Activated CD4-positive, alpha-beta T cell treated with anti-CD3 and anti-CD28 coated beads for 36 hours (primary cell): ENCODE measurements around the gene SORBS2. TPM values are rescaled to one million over a fixed set of nuclear protein-coding genes. Genes with fewer than 3 reads are reported as not detected.

Experiments
- ATAC-seq: fragments of 200-7000 bp; cut with Tn5 transposase; one replicate; pipeline ENCODE4 v1.10.0; 2021; ENCODE audit warnings: mild to moderate bottlenecking, moderate library complexity
- CTCF ChIA-PET: fragments of 350-600 bp; sonication (Branson Sonifier 250); formaldehyde crosslinking; loops from one replicate; lab custom pipeline; 2021; ENCODE audit warnings: antibody characterized with exemption; lab: Charles Lee
- POLR2A ChIA-PET: fragments of 350-600 bp; sonication (Branson Sonifier 250); formaldehyde crosslinking; loops from one replicate; lab custom pipeline; 2021; ENCODE audit warnings: antibody characterized with exemption, inconsistent platforms; lab: Charles Lee
- DNase-seq: peaks from one replicate; pipeline ENCODE4 v3.0.0-alpha.2; 2020
- H3K27ac Mint-ChIP-seq: one replicate; pipeline ENCODE4 v1.8.0; 2021; ENCODE audit warnings: mixed read lengths
- H3K27me3 Mint-ChIP-seq: one replicate; pipeline ENCODE4 v1.8.0; 2021; ENCODE audit warnings: mixed read lengths
- H3K36me3 Mint-ChIP-seq: one replicate; pipeline ENCODE4 v1.8.0; 2021; ENCODE audit warnings: low read depth, mixed read lengths
- H3K4me1 Mint-ChIP-seq: one replicate; pipeline ENCODE4 v1.8.0; 2021; ENCODE audit warnings: mixed read lengths
- H3K4me3 Mint-ChIP-seq: one replicate; pipeline ENCODE4 v1.8.0; 2021; ENCODE audit warnings: mild to moderate bottlenecking, moderate library complexity, mixed read lengths
- H3K9me3 Mint-ChIP-seq: one replicate; pipeline ENCODE4 v1.8.0; 2021; ENCODE audit warnings: low read depth, mixed read lengths
- intact Hi-C, 2 experiments: fragments of 100-400 bp; cut with DNase I in 1 of 2; cut with micrococcal nuclease in 1 of 2; formaldehyde crosslinking; loops; one replicate each; pipeline versions ENCODE4 v1.14.2 to v1.15.1; 2022 to 2024; cut with DNase I, micrococcal nuclease
- total RNA-seq, 2 experiments: library from RNA; stranded (reverse); gene quantifications; one replicate each; pipeline ENCODE4 v1.2.3, GENCODE V29; 2021

Gene SORBS2
- total RNA-seq, 2 experiments from 2014 or later: not detected

GRCh38 chr4:185796176-185796575 lies 15.8 kb downstream of the SORBS2 start:
- no peak overlapping the region for H3K4me3 Mint-ChIP-seq
- ChIA-PET POLR2A (no interaction called here), CTCF (no interaction called here)
- intact Hi-C loops: no loop called here
- H3K27me3 Mint-ChIP-seq: peaks cover 4% of the 10 kb centered on the region
- no peaks in the 10 kb centered on the region for H3K36me3 Mint-ChIP-seq
- no peaks in the 10 kb centered on the region for H3K4me1 Mint-ChIP-seq
- DNase-seq (no peak), ATAC-seq (no peak)
- no peak overlapping the region for H3K27ac Mint-ChIP-seq
- H3K9me3 Mint-ChIP-seq: no peaks in the 10 kb centered on the region

DNA sequence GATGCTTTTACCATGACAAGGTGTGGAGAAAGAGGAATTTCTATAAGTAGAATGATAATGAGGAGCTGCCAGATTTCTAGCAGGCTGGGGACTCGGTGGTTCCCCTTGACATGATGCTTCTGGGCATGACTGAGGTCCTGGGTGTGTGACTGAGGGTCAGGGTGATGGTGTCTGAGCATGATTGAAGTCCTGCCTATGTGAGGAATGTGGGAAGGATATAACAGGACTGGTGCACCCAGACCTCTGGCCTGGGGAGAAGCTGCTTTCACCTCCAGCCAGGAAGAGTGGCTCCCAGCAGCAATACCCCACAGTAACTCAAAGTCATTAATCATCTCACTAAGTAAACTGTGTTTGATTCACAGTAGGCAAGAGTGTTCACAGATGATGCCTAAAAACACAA lies 17.4 kb downstream of the SORBS2 start:
- no peak for DNase-seq
- Mint-ChIP-seq H3K27me3 (peaks cover 7% of the 10 kb centered on the region), H3K4me3 (no peak overlapping the region), H3K4me1 (no peaks in the 10 kb centered on the region), H3K27ac (no peak overlapping the region), H3K36me3 (no peaks in the 10 kb centered on the region), H3K9me3 (no peaks in the 10 kb centered on the region)
- ATAC-seq: no peak
- intact Hi-C loops: no loop called here
- ChIA-PET POLR2A (no interaction called here), CTCF (no interaction called here)

DNA sequence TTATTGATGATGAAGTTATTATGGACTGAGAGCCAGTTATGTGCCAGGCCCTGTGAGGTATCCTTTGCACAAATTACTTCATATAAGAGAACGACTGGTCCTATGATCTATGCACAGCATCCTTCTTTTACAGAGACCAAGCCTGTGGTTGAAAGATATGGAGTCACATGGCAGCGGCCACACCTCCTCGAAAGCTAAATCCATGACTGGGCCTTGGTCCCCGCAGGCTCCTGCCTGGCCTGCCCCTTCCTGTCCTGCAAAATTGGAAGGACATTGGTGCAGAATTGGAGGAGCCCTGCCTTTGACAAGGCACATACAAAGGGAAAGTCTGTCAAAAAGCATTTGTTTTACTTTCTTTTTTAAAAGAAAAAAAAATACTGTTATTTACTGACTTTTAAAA lies 18.3 kb downstream of the SORBS2 start:
- Mint-ChIP-seq H3K36me3 (no peaks in the 10 kb centered on the region), H3K9me3 (no peaks in the 10 kb centered on the region), H3K27ac (no peak overlapping the region), H3K4me1 (no peaks in the 10 kb centered on the region), H3K4me3 (no peak overlapping the region), H3K27me3 (peaks cover 7% of the 10 kb centered on the region)
- DNase-seq: no peak
- POLR2A ChIA-PET: no interaction called here
- CTCF ChIA-PET: no interaction called here
- no peak for ATAC-seq
- intact Hi-C loops: no loop called here

DNA sequence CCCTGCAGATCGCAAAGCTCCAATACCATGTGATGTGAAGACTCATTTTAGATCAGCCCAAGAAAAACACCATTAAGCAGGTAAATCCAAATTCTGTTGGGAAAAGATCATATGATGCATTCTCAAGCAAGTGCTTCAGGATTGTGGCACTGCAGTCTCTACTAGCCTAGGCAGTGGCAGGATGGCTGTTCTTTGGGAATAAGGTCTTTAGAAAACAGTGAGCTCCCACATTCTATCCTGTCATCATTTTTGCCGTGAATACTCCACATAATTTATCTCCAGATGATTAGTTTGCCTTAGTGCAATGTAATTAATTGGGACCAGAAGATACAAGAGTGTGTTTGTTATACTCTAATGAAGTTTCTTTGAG lies 18.9 kb downstream of the SORBS2 start:
- no peaks in the 10 kb centered on the region for H3K36me3 Mint-ChIP-seq
- DNase-seq (no peak), ATAC-seq (no peak)
- peaks cover 1% of the 10 kb centered on the region for H3K4me1 Mint-ChIP-seq
- no peak overlapping the region for H3K4me3 Mint-ChIP-seq
- ChIA-PET POLR2A (no interaction called here), CTCF (no interaction called here)
- no peak overlapping the region for H3K27ac Mint-ChIP-seq
- H3K27me3 Mint-ChIP-seq: peaks cover 7% of the 10 kb centered on the region
- H3K9me3 Mint-ChIP-seq: no peaks in the 10 kb centered on the region
- intact Hi-C loops: no loop called here

GRCh38 chr4:185792384-185793115 lies 19.4 kb downstream of the SORBS2 start:
- H3K27ac Mint-ChIP-seq: no peak overlapping the region
- DNase-seq: no peak
- H3K36me3 Mint-ChIP-seq: no peaks in the 10 kb centered on the region
- POLR2A ChIA-PET: no interaction called here
- CTCF ChIA-PET: no interaction called here
- H3K4me1 Mint-ChIP-seq: peaks cover 3% of the 10 kb centered on the region
- H3K4me3 Mint-ChIP-seq: no peak overlapping the region
- intact Hi-C loops: no loop called here
- H3K27me3 Mint-ChIP-seq: peaks cover 7% of the 10 kb centered on the region
- H3K9me3 Mint-ChIP-seq: no peaks in the 10 kb centered on the region
- ATAC-seq: no peak

- POLR2A ChIA-PET: no interaction called here
Measured at GRCh38 chr4:185787926-185788679, 23.9 kb downstream of the SORBS2 start.

DNA sequence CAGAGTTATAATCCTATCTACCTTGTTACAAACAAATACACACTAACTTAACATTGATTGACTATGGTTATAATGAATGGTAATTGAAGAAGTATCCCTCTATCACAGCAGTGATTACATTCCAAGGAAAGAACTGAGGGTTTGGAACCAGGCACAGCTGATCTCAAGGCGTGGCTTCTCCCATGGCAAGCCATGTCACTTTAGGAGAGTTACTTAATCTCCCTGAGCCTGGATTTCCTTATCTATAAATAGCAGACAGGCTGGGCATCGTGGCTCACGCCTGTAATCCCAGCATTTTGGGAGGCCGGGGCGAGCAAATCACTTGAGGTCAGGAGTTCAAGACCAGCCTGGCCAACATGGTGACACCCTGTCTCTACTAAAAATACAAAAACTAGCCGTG lies 25.6 kb downstream of the SORBS2 start:
- Mint-ChIP-seq H3K36me3 (no peaks in the 10 kb centered on the region), H3K4me1 (peaks cover 3% of the 10 kb centered on the region), H3K27ac (no peak overlapping the region), H3K9me3 (no peaks in the 10 kb centered on the region), H3K27me3 (peaks cover 5% of the 10 kb centered on the region), H3K4me3 (no peak overlapping the region)
- intact Hi-C loops: no loop called here
- ATAC-seq (no peak), DNase-seq (no peak)
- ChIA-PET CTCF (no interaction called here), POLR2A (no interaction called here)

More at GRCh38 chr4:185787926-185788679, 23.9 kb downstream of the SORBS2 start:
- Mint-ChIP-seq H3K36me3 (no peaks in the 10 kb centered on the region), H3K27ac (no peak overlapping the region), H3K4me1 (peaks cover 3% of the 10 kb centered on the region), H3K4me3 (no peak overlapping the region), H3K27me3 (peaks cover 7% of the 10 kb centered on the region), H3K9me3 (no peaks in the 10 kb centered on the region)
- intact Hi-C loops: no loop called here
- CTCF ChIA-PET: interaction anchor here (0.7 to 1.5 kb wide), 2 partner anchors 15 to 40 kb away, joined by 3 read pairs; no protein-coding TSS in a partner anchor
- DNase-seq (no peak), ATAC-seq (no peak)

DNA sequence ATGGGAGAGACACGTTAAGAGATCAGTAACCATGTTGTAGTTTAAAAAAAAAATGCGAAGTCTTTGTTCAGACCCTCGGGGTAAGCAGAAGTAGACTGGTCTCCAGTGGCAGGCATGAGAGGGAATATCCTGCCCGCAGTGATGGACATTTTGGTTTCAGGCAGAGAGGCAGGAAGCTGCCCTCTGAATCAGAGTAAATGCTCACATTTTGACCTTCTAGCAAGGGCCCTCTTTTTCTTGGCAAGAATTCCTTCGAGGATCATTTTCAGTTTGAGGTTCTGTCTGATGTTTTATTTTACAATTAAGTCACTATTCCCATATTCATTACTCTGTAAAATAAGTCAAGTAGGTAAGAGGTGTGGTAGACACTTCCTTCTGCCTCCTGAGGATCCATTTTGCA lies 28.4 kb downstream of the SORBS2 start:
- Mint-ChIP-seq H3K4me1 (peaks cover 3% of the 10 kb centered on the region), H3K9me3 (no peaks in the 10 kb centered on the region), H3K27me3 (peaks cover 2% of the 10 kb centered on the region), H3K4me3 (no peak overlapping the region), H3K36me3 (no peaks in the 10 kb centered on the region), H3K27ac (no peak overlapping the region)
- ATAC-seq (no peak), DNase-seq (no peak)
- POLR2A ChIA-PET: no interaction called here
- intact Hi-C loops: no loop called here
- CTCF ChIA-PET: no interaction called here

- Mint-ChIP-seq H3K27me3 (peaks cover 2% of the 10 kb centered on the region), H3K4me3 (no peak overlapping the region), H3K36me3 (no peaks in the 10 kb centered on the region), H3K4me1 (no peaks in the 10 kb centered on the region), H3K27ac (no peak overlapping the region), H3K9me3 (no peaks in the 10 kb centered on the region)
- intact Hi-C loops: no loop called here
- ATAC-seq (no peak), DNase-seq (no peak)
- ChIA-PET CTCF (no interaction called here), POLR2A (no interaction called here)
Measured at GRCh38 chr4:185782523-185782922, 29.5 kb downstream of the SORBS2 start.

DNA sequence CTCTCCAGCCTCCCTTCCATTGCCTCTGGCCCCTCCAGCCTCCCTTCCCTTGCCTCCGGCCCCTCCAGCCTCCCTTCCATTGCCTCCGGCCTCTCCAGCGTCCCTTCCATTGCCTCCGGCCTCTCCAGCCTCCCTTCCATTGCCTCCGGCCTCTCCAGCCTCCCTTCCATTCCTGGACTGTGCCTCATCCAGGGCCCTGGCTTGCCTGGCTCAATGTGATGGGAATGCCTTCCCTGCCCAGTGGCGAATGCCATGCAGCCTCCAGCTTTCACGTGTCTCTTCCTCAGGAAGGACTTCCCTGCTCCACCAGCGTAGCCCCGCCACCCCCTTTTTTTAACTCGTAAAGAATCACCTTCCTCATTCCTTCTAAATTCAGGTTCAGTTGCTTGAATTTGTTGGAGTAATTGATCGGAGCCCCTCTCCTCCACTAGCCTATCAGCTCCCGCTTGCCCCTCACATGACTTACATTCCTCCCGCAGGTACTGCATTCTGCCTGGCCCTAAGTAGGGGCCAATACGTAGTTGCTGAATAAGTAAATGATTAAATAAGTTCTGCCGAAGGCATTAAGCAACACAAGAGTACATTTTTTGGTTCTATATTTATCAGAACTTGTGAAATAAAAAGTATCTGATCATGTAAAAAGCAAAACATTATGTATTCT lies 30.3 kb downstream of the SORBS2 start:
- no peaks in the 10 kb centered on the region for H3K9me3 Mint-ChIP-seq

DNA sequence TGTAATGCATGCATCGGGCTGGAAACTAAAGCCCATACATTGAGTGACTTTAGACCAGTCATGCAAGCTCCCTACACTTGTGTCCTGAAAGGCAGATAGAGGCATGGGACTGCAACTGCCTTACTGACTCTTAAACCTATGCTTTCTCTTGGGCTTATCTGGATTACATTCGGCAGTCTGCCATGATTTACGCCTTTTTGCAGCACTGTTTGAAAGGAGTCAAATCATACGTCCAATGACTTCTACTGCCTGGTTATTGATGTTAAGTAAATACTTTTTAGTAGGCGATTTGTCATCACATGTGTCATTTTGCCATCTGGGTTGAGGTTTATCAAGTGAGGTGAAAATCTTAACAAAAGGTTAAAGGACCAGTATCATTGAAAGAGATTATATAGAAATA lies 31.5 kb downstream of the SORBS2 start:
- CTCF ChIA-PET: interaction anchor here (0.6 kb wide), 1 partner anchor 37 kb away, joined by 3 read pairs; no protein-coding TSS in a partner anchor
- Mint-ChIP-seq H3K4me1 (no peaks in the 10 kb centered on the region), H3K27me3 (no peaks in the 10 kb centered on the region), H3K36me3 (no peaks in the 10 kb centered on the region), H3K4me3 (no peak overlapping the region), H3K27ac (no peak overlapping the region), H3K9me3 (no peaks in the 10 kb centered on the region)
- no peak for DNase-seq
- intact Hi-C loops: no loop called here
- no peak for ATAC-seq
- POLR2A ChIA-PET: no interaction called here

More for the DNA sequence above, 30.3 kb downstream of the SORBS2 start:
- Mint-ChIP-seq H3K27me3 (no peaks in the 10 kb centered on the region), H3K4me3 (no peak overlapping the region), H3K27ac (no peak overlapping the region), H3K36me3 (no peaks in the 10 kb centered on the region), H3K4me1 (no peaks in the 10 kb centered on the region)
- ATAC-seq: no peak
- intact Hi-C loops: no loop called here
- no peak for DNase-seq
- POLR2A ChIA-PET: no interaction called here
- CTCF ChIA-PET: no interaction called here
